ENCODE results near the gene CCDC9. TPM values are rescaled to one million over a fixed set of nuclear protein-coding genes. Genes with fewer than 3 reads are reported as not detected.
A peak's percentile ranks its signal among the peaks of the same experiment; 100 is the strongest.

Gene CCDC9
- total RNA-seq, 1 donor from 2014 or later: 59.4 TPM

- Mint-ChIP-seq H3K36me3 (ENCODE audit: low read depth) (peaks cover 2% of the 10 kb centered on the region), H3K4me3 (ENCODE audit: unreplicated experiment) (peak overlapping the region; percentile 54), H3K27ac (ENCODE audit: unreplicated experiment) (no peak overlapping the region), H3K27me3 (ENCODE audit: low read depth) (no peaks in the 10 kb centered on the region), H3K9me3 (ENCODE audit: low read depth) (no peaks in the 10 kb centered on the region), H3K4me1 (ENCODE audit: low read depth) (peaks cover 35% of the 10 kb centered on the region)
- peak; percentile 91 for TF ChIP-seq CTCF (IDR thresholded peaks at IDR 0.05)
- no peak for DNase-seq (ENCODE audit: low spot score)
These were observed 26.0 kb upstream of the CCDC9 start for GRCh38 chr19:47230054-47230920.

GRCh38 chr19:47230921-47231214 lies 25.5 kb upstream of the CCDC9 start, which contains the start of gene BBC3:
BBC3 (minus strand) TSS chr19:47231199; CDS start chr19:47228431, 2,768 bp downstream.
- no peaks in the 10 kb centered on the region for H3K27me3 Mint-ChIP-seq (ENCODE audit: low read depth)
- H3K36me3 Mint-ChIP-seq (ENCODE audit: low read depth): no peaks in the 10 kb centered on the region
- peaks cover 30% of the 10 kb centered on the region for H3K4me1 Mint-ChIP-seq (ENCODE audit: low read depth)
- no peaks in the 10 kb centered on the region for H3K9me3 Mint-ChIP-seq (ENCODE audit: low read depth)
- peak within 1 kb of the TSS; percentile 63 for H3K4me3 Mint-ChIP-seq (ENCODE audit: unreplicated experiment)
- TF ChIP-seq CTCF (IDR thresholded peaks at IDR 0.05): no peak
- peak within 1 kb of the TSS; percentile 89 for H3K27ac Mint-ChIP-seq (ENCODE audit: unreplicated experiment)
- no peak for DNase-seq (ENCODE audit: low spot score)

- no peaks in the 10 kb centered on the region for H3K9me3 Mint-ChIP-seq (ENCODE audit: low read depth)
- peak overlapping the region; percentile 63 for H3K4me3 Mint-ChIP-seq (ENCODE audit: unreplicated experiment)
- peak overlapping the region; percentile 89 for H3K27ac Mint-ChIP-seq (ENCODE audit: unreplicated experiment)
- H3K36me3 Mint-ChIP-seq (ENCODE audit: low read depth): no peaks in the 10 kb centered on the region
- TF ChIP-seq CTCF (IDR thresholded peaks at IDR 0.05): no peak
- no peaks in the 10 kb centered on the region for H3K27me3 Mint-ChIP-seq (ENCODE audit: low read depth)
- H3K4me1 Mint-ChIP-seq (ENCODE audit: low read depth): peaks cover 30% of the 10 kb centered on the region
- DNase-seq (ENCODE audit: low spot score): no peak
These were observed 24.9 kb upstream of the CCDC9 start for GRCh38 chr19:47231215-47232054.

- Mint-ChIP-seq H3K27me3 (ENCODE audit: low read depth) (no peaks in the 10 kb centered on the region), H3K27ac (ENCODE audit: unreplicated experiment) (peak overlapping the region; percentile 89), H3K9me3 (ENCODE audit: low read depth) (no peaks in the 10 kb centered on the region), H3K36me3 (ENCODE audit: low read depth) (no peaks in the 10 kb centered on the region), H3K4me3 (ENCODE audit: unreplicated experiment) (peak overlapping the region; percentile 63), H3K4me1 (ENCODE audit: low read depth) (peaks cover 19% of the 10 kb centered on the region)
- no peak for DNase-seq (ENCODE audit: low spot score)
- TF ChIP-seq CTCF (IDR thresholded peaks at IDR 0.05): no peak
These were observed 23.7 kb upstream of the CCDC9 start for GRCh38 chr19:47232422-47233211.

Data from chondrocyte (in vitro differentiated cells).